H9 (cell line): ENCODE results near the gene SULT2B1. TPM values are rescaled to one million over a fixed set of nuclear protein-coding genes. Genes with fewer than 3 reads are reported as not detected.

ENCODE experiments used
- DNase-seq: peaks from one replicate; pipeline ENCODE4 v3.0.0-alpha.2; 2017
- H2AFZ ChIP-seq: one replicate; pipeline ENCODE4 v1.6.1; 2013; ENCODE audit warnings: mild to moderate bottlenecking, low read length, control low read depth, moderate library complexity
- H2AK5ac ChIP-seq: 2 replicates; pipeline ENCODE4 v1.6.1; 2013; ENCODE audit warnings: low read length, control low read depth, mixed read lengths; ENCODE audit not compliant: insufficient read length
- H2BK120ac ChIP-seq: one replicate; pipeline ENCODE4 v1.6.1; 2013; ENCODE audit warnings: low read depth, mild to moderate bottlenecking, low read length, control low read depth, inconsistent platforms; ENCODE audit not compliant: poor library complexity, severe bottlenecking
- H2BK12ac ChIP-seq: 2 replicates; pipeline ENCODE4 v1.6.1; 2013; ENCODE audit warnings: low read length, control low read depth, mixed read lengths, low read depth; ENCODE audit not compliant: insufficient read length
- H2BK15ac ChIP-seq: 2 replicates; pipeline ENCODE4 v1.6.1; 2013; ENCODE audit warnings: low read depth, low read length, control low read depth
- H2BK20ac ChIP-seq: one replicate; pipeline ENCODE4 v1.6.1; 2013; ENCODE audit warnings: low read depth, mild to moderate bottlenecking, low read length, control low read depth, inconsistent platforms; ENCODE audit not compliant: poor library complexity, severe bottlenecking
- H2BK5ac ChIP-seq: 2 replicates; pipeline ENCODE4 v1.6.1; 2013; ENCODE audit warnings: low read length, control low read depth, mixed read lengths; ENCODE audit not compliant: insufficient read length
- H3K14ac ChIP-seq: 2 replicates; pipeline ENCODE4 v1.6.1; 2013; ENCODE audit warnings: low read length, control low read depth; ENCODE audit not compliant: insufficient read depth
- H3K18ac ChIP-seq: 2 replicates; pipeline ENCODE4 v1.6.1; 2013; ENCODE audit warnings: low read depth, mild to moderate bottlenecking, mixed read lengths, low read length, control low read depth; ENCODE audit not compliant: insufficient read length
- H3K23ac ChIP-seq: 2 replicates; pipeline ENCODE4 v1.6.1; 2013; ENCODE audit warnings: low read length, control low read depth, mixed read lengths, low read depth; ENCODE audit not compliant: insufficient read length
- H3K23me2 ChIP-seq: 2 replicates; pipeline ENCODE4 v1.6.1; 2013; ENCODE audit warnings: low read depth, mild to moderate bottlenecking, mixed read lengths, low read length, control low read depth; ENCODE audit not compliant: insufficient read length, poor library complexity, severe bottlenecking
- H3K27ac ChIP-seq: 2 replicates; pipeline ENCODE4 v1.5.1; 2013; ENCODE audit warnings: low read length, control low read depth, mixed read lengths, low read depth; ENCODE audit not compliant: insufficient read length
- H3K27me3 ChIP-seq: 2 replicates; pipeline ENCODE4 v1.6.1; 2013; ENCODE audit warnings: low read length, control low read depth, inconsistent platforms; ENCODE audit not compliant: insufficient read depth
- H3K4ac ChIP-seq: 2 replicates; pipeline ENCODE4 v1.6.1; 2013; ENCODE audit warnings: low read depth, mild to moderate bottlenecking, control low read depth, inconsistent platforms, low read length, moderate library complexity
- H3K4me1 ChIP-seq: 2 replicates; pipeline ENCODE4 v1.6.1; 2013; ENCODE audit warnings: low read length, control low read depth, inconsistent platforms; ENCODE audit not compliant: insufficient read depth
- H3K4me2 ChIP-seq: 2 replicates; pipeline ENCODE4 v1.6.1; 2013; ENCODE audit warnings: low read length, control low read depth, mixed read lengths; ENCODE audit not compliant: insufficient read length, insufficient read depth
- H3K56ac ChIP-seq: 2 replicates; pipeline ENCODE4 v1.6.1; 2013; ENCODE audit warnings: low read depth, mild to moderate bottlenecking, mixed read lengths, low read length, control low read depth; ENCODE audit not compliant: insufficient read length
- H3K79me1 ChIP-seq: 2 replicates; pipeline ENCODE4 v1.6.1; 2013; ENCODE audit warnings: low read depth, mild to moderate bottlenecking, moderate library complexity, low read length, control low read depth, inconsistent platforms; ENCODE audit not compliant: insufficient read depth, poor library complexity, severe bottlenecking
- H3K79me2 ChIP-seq: 2 replicates; pipeline ENCODE4 v1.6.1; 2013; ENCODE audit warnings: low read length, control low read depth, inconsistent platforms; ENCODE audit not compliant: insufficient read depth
- H3K9ac ChIP-seq: 2 replicates; pipeline ENCODE4 v1.6.1; 2013; ENCODE audit warnings: low read length, control low read depth, mixed read lengths; ENCODE audit not compliant: insufficient read length; ENCODE audit errors: extremely low read depth
- H3K9me3 ChIP-seq: one replicate; pipeline ENCODE4 v1.6.1; 2013; ENCODE audit warnings: low read depth, low read length, inconsistent platforms; ENCODE audit not compliant: control insufficient read depth
- H3T11ph ChIP-seq: one replicate; pipeline ENCODE4 v1.6.1; 2013; ENCODE audit warnings: mild to moderate bottlenecking, low read length, control low read depth, inconsistent platforms
- H4K20me1 ChIP-seq: one replicate; pipeline ENCODE4 v1.6.1; 2013; ENCODE audit not compliant: control insufficient read depth, insufficient read length, insufficient read depth
- H4K5ac ChIP-seq: 2 replicates; pipeline ENCODE4 v1.6.1; 2013; ENCODE audit warnings: low read depth, mild to moderate bottlenecking, mixed read lengths, low read length, control low read depth; ENCODE audit not compliant: insufficient read length
- H4K8ac ChIP-seq: replicated peaks from 2 replicates; pipeline ENCODE4 v1.6.1; 2013; ENCODE audit warnings: low read length, control low read depth, mixed read lengths, low read depth; ENCODE audit not compliant: insufficient read length
- H4K91ac ChIP-seq: 2 replicates; pipeline ENCODE4 v1.6.1; 2013; ENCODE audit warnings: low read depth, mild to moderate bottlenecking, moderate library complexity, mixed read lengths, low read length, control low read depth; ENCODE audit not compliant: insufficient read length
- H3K27ac Mint-ChIP-seq, 3 experiments: 2 replicates in 2 of 3; 3 replicates in 1 of 3; pipeline ENCODE4 v1.8.0; 2020 to 2021; ENCODE audit warnings: mixed read lengths in 3 of 3, mild to moderate bottlenecking in 1 of 3, moderate library complexity in 1 of 3
- H3K27me3 Mint-ChIP-seq: 2 replicates; pipeline ENCODE4 v1.8.0; 2021; ENCODE audit warnings: low read depth, mild to moderate bottlenecking, moderate library complexity, mixed read lengths
- H3K36me3 Mint-ChIP-seq, 3 experiments: 2 replicates in 2 of 3; 3 replicates in 1 of 3; pipeline ENCODE4 v1.8.0; 2020 to 2021; ENCODE audit warnings: low read depth in 3 of 3, mixed read lengths in 3 of 3; ENCODE audit not compliant: insufficient read depth in 1 of 3
- H3K4me1 Mint-ChIP-seq, 2 experiments: 2 replicates each; pipeline ENCODE4 v1.8.0; 2020; ENCODE audit warnings: mixed read lengths in 2 of 2
- H3K4me3 Mint-ChIP-seq, 2 experiments: 2 replicates in 1 of 2; 3 replicates in 1 of 2; pipeline ENCODE4 v1.8.0; 2020 to 2021; ENCODE audit warnings: mild to moderate bottlenecking in 2 of 2, mixed read lengths in 2 of 2, moderate library complexity in 1 of 2
- H3K9me3 Mint-ChIP-seq, 2 experiments: 2 replicates in 1 of 2; 3 replicates in 1 of 2; pipeline ENCODE4 v1.8.0; 2020; ENCODE audit warnings: mild to moderate bottlenecking in 2 of 2, mixed read lengths in 2 of 2, moderate library complexity in 1 of 2
- CTCF ChIP-seq: fragments of 200-600 bp; sonication (generic); conservative IDR thresholded peaks from 3 replicates; pipeline ENCODE4 v1.8.0; 2021; ENCODE audit warnings: antibody characterized with exemption, mild to moderate bottlenecking
- WGBS: extraction: QIAGEN DNeasy Blood & Tissue Kit; methylation state at CpG from one replicate; pipeline ENCODE4 v1.1.7; 2013; ENCODE audit warnings: missing lambda C conversion rate, low lambda C conversion rate, mixed read lengths; ENCODE audit not compliant: insufficient read length; ENCODE audit errors: extremely low coverage; 5-methylcytosine and 5-hydroxymethylcytosine counted together
- total RNA-seq: library from RNA; stranded (reverse); gene quantifications from 2 replicates; pipeline ENCODE4 v1.2.1, GENCODE V29; 2021

The SULT2B1 gene
- total RNA-seq, 1 experiment from 2014 or later, result 1.7 TPM

- peaks cover 16% of the 10 kb centered on the region for H3K23me2 ChIP-seq
- H3K27me3 Mint-ChIP-seq, result no peaks in the 10 kb centered on the region; the same call in 1 of the 2 replicates
- H4K20me1 ChIP-seq, result no peaks in the 10 kb centered on the region
- H2AK5ac ChIP-seq, result no peak overlapping the region
- H3K27ac ChIP-seq, result no peak overlapping the region
- H3T11ph ChIP-seq, result no peak overlapping the region
- H2BK5ac ChIP-seq, result no peak overlapping the region
- peak overlapping the region; percentile 69 for H3K4me2 ChIP-seq
- no peak overlapping the region for H4K5ac ChIP-seq
- H3K4me1 ChIP-seq, result no peaks in the 10 kb centered on the region
- no peak overlapping the region for H3K18ac ChIP-seq
- H3K56ac ChIP-seq, result no peak overlapping the region
- no peak overlapping the region for H3K14ac ChIP-seq
- H2BK12ac ChIP-seq, result no peak overlapping the region
- H3K27ac Mint-ChIP-seq, result peak overlapping the region in 2 of 3 experiments; percentile 29 to 49; a peak in 1 of 7 replicates
- no peak overlapping the region for H3K23ac ChIP-seq
- H2BK20ac ChIP-seq, result no peak overlapping the region
- H3K9me3 ChIP-seq, result no peaks in the 10 kb centered on the region
- H3K27me3 ChIP-seq, result no peaks in the 10 kb centered on the region
- TF ChIP-seq CTCF, result no peak
- H4K91ac ChIP-seq, result no peak overlapping the region
- no peaks in the 10 kb centered on the region for H3K79me2 ChIP-seq
- no peak for DNase-seq
- no peaks in the 10 kb centered on the region for H3K79me1 ChIP-seq
- H2BK120ac ChIP-seq, result no peak overlapping the region
- H3K4ac ChIP-seq, result no peak overlapping the region
- H3K4me3 Mint-ChIP-seq, result peak overlapping the region; percentile 84 to 93
- no peak overlapping the region for H3K9ac ChIP-seq
- H3K4me1 Mint-ChIP-seq, result peaks cover 23 to 24% of the 10 kb centered on the region in 2 experiments
- no peak overlapping the region for H4K8ac ChIP-seq
- peaks cover 9 to 27% (median 25%) of the 10 kb centered on the region in 3 experiments for H3K36me3 Mint-ChIP-seq
- WGBS, result no CpG with 5 or more reads among the region's 4 CpGs
- H2AFZ ChIP-seq, result no peak overlapping the region
- no peak overlapping the region for H2BK15ac ChIP-seq
- no peaks in the 10 kb centered on the region; a peak in 1 of 5 replicates for H3K9me3 Mint-ChIP-seq
Measured at GRCh38 chr19:48644355-48644754, 92.4 kb downstream of the SULT2B1 start.
